Hepatocyte (in vitro differentiated cells): ENCODE results near the gene DLG2.

ENCODE experiments used
- EZH2 ChIP-seq: fragments of 200-600 bp; sonication (generic); IDR thresholded peaks from 2 replicates; pipeline ENCODE4 v1.6.1; 2016; ENCODE audit warnings: antibody characterized with exemption, mild to moderate bottlenecking, borderline replicate concordance
- TF ChIP-seq, protein P1 (sequence below): fragments of 200-600 bp; sonication (generic); IDR thresholded peaks from 2 replicates; pipeline ENCODE4 v1.5.1; 2016; ENCODE audit warnings: antibody characterized with exemption, mild to moderate bottlenecking; ENCODE audit not compliant: poor library complexity

DNA sequence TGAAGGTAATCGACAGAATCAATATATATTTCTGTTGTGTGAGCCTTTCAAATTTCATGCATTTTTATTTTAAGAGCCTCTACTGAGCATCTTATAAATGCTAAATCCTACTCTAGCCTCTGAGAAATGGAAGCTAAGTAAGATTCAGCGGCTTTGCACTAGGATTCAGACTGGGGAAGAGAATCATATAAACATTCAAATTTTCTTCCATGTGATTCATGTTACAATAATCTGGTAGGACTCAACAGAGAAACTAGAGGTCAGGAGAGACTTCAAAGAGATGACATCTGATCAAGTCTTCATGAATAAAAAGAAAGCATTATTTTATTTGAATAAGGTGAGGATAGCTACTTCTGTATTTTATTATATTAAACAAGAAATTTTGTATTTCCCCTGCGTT is 538.9 kb downstream of the DLG2 start:
- TF ChIP-seq, protein P1, sequence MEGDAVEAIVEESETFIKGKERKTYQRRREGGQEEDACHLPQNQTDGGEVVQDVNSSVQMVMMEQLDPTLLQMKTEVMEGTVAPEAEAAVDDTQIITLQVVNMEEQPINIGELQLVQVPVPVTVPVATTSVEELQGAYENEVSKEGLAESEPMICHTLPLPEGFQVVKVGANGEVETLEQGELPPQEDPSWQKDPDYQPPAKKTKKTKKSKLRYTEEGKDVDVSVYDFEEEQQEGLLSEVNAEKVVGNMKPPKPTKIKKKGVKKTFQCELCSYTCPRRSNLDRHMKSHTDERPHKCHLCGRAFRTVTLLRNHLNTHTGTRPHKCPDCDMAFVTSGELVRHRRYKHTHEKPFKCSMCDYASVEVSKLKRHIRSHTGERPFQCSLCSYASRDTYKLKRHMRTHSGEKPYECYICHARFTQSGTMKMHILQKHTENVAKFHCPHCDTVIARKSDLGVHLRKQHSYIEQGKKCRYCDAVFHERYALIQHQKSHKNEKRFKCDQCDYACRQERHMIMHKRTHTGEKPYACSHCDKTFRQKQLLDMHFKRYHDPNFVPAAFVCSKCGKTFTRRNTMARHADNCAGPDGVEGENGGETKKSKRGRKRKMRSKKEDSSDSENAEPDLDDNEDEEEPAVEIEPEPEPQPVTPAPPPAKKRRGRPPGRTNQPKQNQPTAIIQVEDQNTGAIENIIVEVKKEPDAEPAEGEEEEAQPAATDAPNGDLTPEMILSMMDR: no peak
- no peak for TF ChIP-seq EZH2
